Right ventricle myocardium inferior (tissue), 1 donor: ENCODE results near the gene PREPL. TPM values are rescaled to one million over a fixed set of nuclear protein-coding genes. Genes with fewer than 3 reads are reported as not detected.

Experiments used
- ATAC-seq: fragments of 200-7000 bp; cut with Tn5 transposase; one replicate; pipeline ENCODE4 v1.9.1; 2020; ENCODE audit warnings: mild to moderate bottlenecking, moderate library complexity
- DNase-seq: peaks from one replicate; pipeline ENCODE4 v3.0.0; 2021; ENCODE audit errors: missing footprints
- intact Hi-C: fragments of 100-400 bp; cut with DNase I; formaldehyde crosslinking; loops from one replicate; pipeline ENCODE4 v1.11.0; 2022
- total RNA-seq: library from RNA; stranded (reverse); fragmentation: NEBNext Ultra II Directional; extraction: Animal tissue kit (Norgen Biotek cat#: 25700); gene quantifications from one replicate; pipeline ENCODE4 v1.2.1, GENCODE V29; 2021
- donor health status: DM: no; HTN: yes; CAD: no; lungs with severe emphysema.

Gene PREPL
- total RNA-seq, 1 donor from 2014 or later, result 76.7 TPM

DNA sequence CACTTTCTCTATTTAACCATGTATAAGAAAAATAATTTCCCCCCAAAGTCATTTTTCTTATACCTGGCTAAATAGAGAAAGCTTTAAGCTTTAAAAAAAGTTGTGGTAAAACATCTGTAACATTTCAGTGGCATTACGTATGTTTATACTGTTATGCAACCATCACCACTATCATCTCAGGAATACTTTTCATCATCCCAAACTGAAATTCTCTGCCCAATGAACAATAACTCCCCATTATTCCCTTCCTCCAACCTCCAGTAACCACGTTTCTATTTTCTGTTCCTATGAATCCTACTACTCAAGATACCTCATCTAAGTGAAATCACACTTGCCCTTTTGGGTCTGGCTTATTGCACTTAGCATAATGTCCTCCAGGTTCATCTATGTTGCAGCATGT is 87.7 kb downstream of the PREPL start:
- intact Hi-C loops, result no loop called here

DNA sequence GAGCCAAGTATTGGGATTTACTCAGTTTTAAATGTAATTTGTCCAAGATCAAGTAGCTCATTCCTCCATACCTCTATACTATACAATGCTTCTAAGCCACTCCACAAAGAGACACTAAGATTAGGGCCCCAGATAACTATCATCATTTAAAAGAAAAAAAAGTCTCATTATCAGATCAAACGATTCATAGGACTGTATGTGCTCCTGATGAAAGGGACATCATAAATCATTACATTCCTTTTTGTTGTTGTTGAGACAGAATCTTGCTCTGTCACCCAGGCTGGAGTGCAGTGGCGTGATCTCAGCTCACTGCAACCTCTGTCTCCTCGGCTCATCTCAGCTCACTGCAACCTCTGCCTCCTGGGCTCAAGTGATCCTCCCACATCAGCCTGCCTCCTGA is 88.2 kb downstream of the PREPL start:
- DNase-seq (no peak), ATAC-seq (no peak)
- intact Hi-C loops, result no loop called here

More for the DNA sequence above, 87.7 kb downstream of the PREPL start:
- DNase-seq (no peak), ATAC-seq (no peak)

DNA sequence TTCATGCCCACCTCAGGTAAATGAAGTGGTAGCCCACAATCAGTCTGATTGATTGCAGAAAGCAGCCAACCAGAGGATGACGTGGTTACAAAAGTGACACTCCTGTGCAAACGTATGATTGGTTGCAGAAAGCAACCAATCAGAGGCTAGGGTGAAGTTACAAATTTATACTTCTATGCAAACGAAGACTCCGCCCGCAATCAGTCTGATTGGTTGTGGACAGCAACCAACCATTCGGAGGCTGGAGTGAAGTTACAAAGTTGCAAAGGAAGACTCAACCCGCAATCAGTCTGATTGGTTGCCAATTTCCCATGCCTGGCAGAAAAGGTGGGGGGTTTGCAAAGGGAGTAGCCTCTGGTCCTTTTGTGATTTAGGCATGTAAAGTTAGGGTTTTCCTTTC is 90.0 kb downstream of the PREPL start:
- DNase-seq (no peak), ATAC-seq (no peak)
- intact Hi-C loops, result no loop called here

DNA sequence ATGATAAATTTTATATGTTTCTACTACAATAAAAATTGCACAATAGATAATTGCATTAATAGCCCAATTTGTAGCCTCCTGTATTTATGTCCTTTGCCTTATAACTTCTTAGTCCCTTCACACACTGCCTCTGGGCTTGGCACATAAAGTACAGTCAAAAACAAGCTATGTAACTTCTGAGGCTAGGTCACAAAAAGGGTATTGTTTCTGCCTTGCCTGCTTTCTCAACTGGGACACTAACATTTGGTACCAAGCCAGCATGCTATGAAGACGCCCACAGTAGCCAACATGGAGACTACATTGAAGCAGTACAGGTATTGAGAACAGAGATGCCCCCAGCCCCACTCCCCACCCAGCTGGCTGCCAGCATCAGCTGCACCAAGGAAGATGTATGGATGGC is 91.5 kb downstream of the PREPL start:
- intact Hi-C loops, result no loop called here
- ATAC-seq (no peak), DNase-seq (no peak)

DNA sequence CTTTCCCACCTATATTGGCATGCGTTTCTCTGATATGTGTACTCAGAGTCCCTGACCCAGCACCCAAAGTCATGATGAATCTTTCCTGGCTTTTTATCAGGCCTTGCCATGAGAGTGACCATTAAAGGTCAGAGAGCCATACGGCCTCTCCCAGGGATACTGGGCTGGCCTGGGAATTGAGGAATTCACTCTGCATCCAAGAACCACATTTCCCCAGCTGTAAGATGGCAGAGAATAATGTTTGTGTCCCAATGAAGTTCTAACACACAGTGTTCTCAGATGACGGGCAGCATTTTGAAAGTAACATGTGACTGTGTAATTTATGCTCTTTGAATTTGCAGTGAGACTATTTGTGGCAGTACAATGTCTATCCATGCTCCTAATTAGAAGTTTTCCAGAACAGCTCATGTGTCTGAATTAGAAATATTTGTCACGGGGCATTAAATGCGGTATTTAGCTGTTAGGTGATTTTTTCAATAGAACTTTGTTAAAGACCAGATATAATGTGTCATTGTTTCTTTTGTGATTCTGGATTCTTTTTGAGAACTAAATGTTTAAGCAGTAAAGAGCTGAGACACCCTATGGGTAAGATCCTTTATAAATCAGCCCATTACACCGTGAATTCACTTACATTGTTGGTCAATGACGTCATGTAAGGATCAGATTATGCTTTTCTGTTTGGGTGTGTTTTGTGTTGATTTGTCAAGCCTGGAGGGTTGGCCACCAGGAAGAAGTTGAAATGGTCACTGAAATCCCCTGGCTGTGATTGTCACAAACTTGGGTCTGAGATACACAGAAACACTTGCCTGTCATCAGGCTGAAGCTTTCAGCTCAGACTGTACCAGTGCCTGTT is 93.3 kb downstream of the PREPL start:
- DNase-seq (no peak), ATAC-seq (peak; percentile 89)
- intact Hi-C loops, result no loop called here

Other genes with a start within 250 kb of the PREPL start
- gene PPM1B, start 192.6 kb downstream of the PREPL start, total RNA-seq, result 48.4 TPM
- not detected for gene SLC3A1, start 86.0 kb downstream of the PREPL start, total RNA-seq
- 4.6 TPM for gene CAMKMT, start 453 bp upstream of the PREPL start, total RNA-seq